HCT116 (cell line): ENCODE measurements around the gene PCYT1B. TPM values are rescaled to one million over a fixed set of nuclear protein-coding genes. Genes with fewer than 3 reads are reported as not detected.

Source experiments
- ATAC-seq: fragments of 200-7000 bp; cut with Tn5 transposase; 2 replicates; pipeline ENCODE4 v1.9.1; 2020; ENCODE audit warnings: mild to moderate bottlenecking, moderate library complexity
- BruUV-seq: library from RNA; stranded (reverse); fragments of 400-500 nt; replicated peaks from 2 replicates; lab custom pipeline; 2021; lab: Mats Ljungman, UMichigan
- CTCF ChIA-PET: fragments of 300-600 bp; sonication (Branson Sonifier 250); formaldehyde crosslinking; loops from one replicate; lab custom pipeline; 2021; ENCODE audit warnings: antibody characterized with exemption; lab: Charles Lee
- POLR2A ChIA-PET: fragments of 300-600, 350-600 bp; sonication (Branson Sonifier 250); formaldehyde crosslinking; loops from one replicate; lab custom pipeline; 2021; ENCODE audit warnings: antibody characterized with exemption; lab: Charles Lee
- RAD21 ChIA-PET, 2 experiments: fragments of 300-600 bp; sonication (Branson Sonifier 250); formaldehyde crosslinking; loops; one replicate each; lab custom pipeline; 2023; ENCODE audit warnings: low total read pairs in 2 of 2; ENCODE audit not compliant: uncharacterized antibody in 2 of 2, unreplicated experiment in 2 of 2, low non-redundant PET in 1 of 2; lab: Charles Lee
- DNase-seq: peaks from one replicate; pipeline ENCODE4 v3.0.0-alpha.2; 2010; ENCODE audit warnings: low read depth, low spot score
- H2AFZ ChIP-seq: fragments of 200-600 bp; shearing (Covaris generic), sonication (generic); 2 replicates; pipeline ENCODE4 v1.6.1; 2017; ENCODE audit warnings: low read depth, mixed run types, mixed read lengths, antibody characterized with exemption, low read length; ENCODE audit not compliant: poor library complexity, severe bottlenecking
- H3K27ac ChIP-seq: 2 replicates; pipeline ENCODE4 v1.5.1; 2012; ENCODE audit warnings: low read depth, low read length
- H3K27me3 ChIP-seq: fragments of 200-600 bp; sonication (generic); 2 replicates; pipeline ENCODE4 v1.6.1; 2016; ENCODE audit warnings: mixed run types, low read length, mixed read lengths; ENCODE audit not compliant: insufficient read depth
- H3K36me3 ChIP-seq, 2 experiments: fragments of 200-500 bp in 1 of 2; fragments of 200-600 bp in 1 of 2; sonication (Bioruptor generic) in 1 of 2; sonication (generic) in 1 of 2; 2 replicates each; pipeline versions ENCODE4 v1.5.1 to v1.6.1; 2014 to 2016; ENCODE audit warnings: low read length in 2 of 2, inconsistent platforms in 1 of 2, mixed read lengths in 1 of 2, mixed run types in 1 of 2; ENCODE audit not compliant: insufficient read depth in 2 of 2, control insufficient read depth in 1 of 2
- H3K4me1 ChIP-seq, 2 experiments: fragments of 200-600 bp in 1 of 2; sonication (generic) in 1 of 2; 2 replicates each; pipeline versions ENCODE4 v1.5.1 to v1.6.1; 2012 to 2017; ENCODE audit warnings: low read length in 2 of 2, inconsistent platforms in 1 of 2, mild to moderate bottlenecking in 1 of 2, mixed read lengths in 1 of 2, mixed run types in 1 of 2, moderate library complexity in 1 of 2; ENCODE audit not compliant: insufficient read depth in 2 of 2, control insufficient read depth in 1 of 2
- H3K4me2 ChIP-seq: fragments of 200-600 bp; sonication (generic); 2 replicates; pipeline ENCODE4 v1.6.1; 2017; ENCODE audit warnings: mixed run types, low read length, mixed read lengths
- H3K4me3 ChIP-seq, 2 experiments: fragments of 200-600 bp in 1 of 2; sonication (generic) in 1 of 2; replicated peaks in 1 of 2; 2 replicates each; pipeline ENCODE4 v1.5.1; 2011 to 2016; ENCODE audit warnings: low read length in 2 of 2, control low read depth in 1 of 2, low read depth in 1 of 2, mild to moderate bottlenecking in 1 of 2, mixed read lengths in 1 of 2, mixed run types in 1 of 2
- H3K79me2 ChIP-seq: fragments of 200-600 bp; sonication (generic); 2 replicates; pipeline ENCODE4 v1.6.1; 2017; ENCODE audit warnings: mild to moderate bottlenecking, mixed run types, low read length, moderate library complexity, mixed read lengths; ENCODE audit not compliant: insufficient read depth
- H3K9ac ChIP-seq: fragments of 200-600 bp; sonication (generic); 2 replicates; pipeline ENCODE4 v1.6.1; 2016; ENCODE audit warnings: low read length, mixed read lengths
- H3K9me2 ChIP-seq: fragments of 200-600 bp; sonication (generic), shearing (Covaris generic); 2 replicates; pipeline ENCODE4 v1.6.1; 2017; ENCODE audit warnings: mixed run types, mild to moderate bottlenecking, moderate library complexity; ENCODE audit not compliant: insufficient read depth
- H3K9me3 ChIP-seq, 2 experiments: fragments of 200-500 bp in 1 of 2; fragments of 200-600 bp in 1 of 2; sonication (Bioruptor generic) in 1 of 2; sonication (generic) in 1 of 2; 2 replicates each; pipeline ENCODE4 v1.6.1; 2014 to 2017; ENCODE audit warnings: low read length in 2 of 2, mixed read lengths in 2 of 2, inconsistent platforms in 1 of 2, low read depth in 1 of 2, mild to moderate bottlenecking in 1 of 2, mixed run types in 1 of 2, moderate library complexity in 1 of 2; ENCODE audit not compliant: control insufficient read depth in 1 of 2, insufficient read depth in 1 of 2
- H4K20me1 ChIP-seq: fragments of 200-600 bp; sonication (generic), shearing (Covaris generic); 2 replicates; pipeline ENCODE4 v1.6.1; 2017; ENCODE audit warnings: mixed run types, mild to moderate bottlenecking, moderate library complexity; ENCODE audit not compliant: insufficient read depth
- EGR1 ChIP-seq: IDR thresholded peaks from 2 replicates; pipeline ENCODE4 v1.6.1; 2012; ENCODE audit warnings: low read depth
- ELF1 ChIP-seq: IDR thresholded peaks from 2 replicates; pipeline ENCODE4 v1.6.1; 2012; ENCODE audit warnings: low read depth, borderline replicate concordance
- POLR2A ChIP-seq: IDR thresholded peaks from 2 replicates; pipeline ENCODE4 v1.7.0; 2011; ENCODE audit warnings: borderline replicate concordance; ENCODE audit not compliant: insufficient read depth, insufficient read length; ENCODE audit errors: extremely low read depth
- SIN3A ChIP-seq: IDR thresholded peaks from 2 replicates; pipeline ENCODE4 v1.6.1; 2012; ENCODE audit warnings: low read depth
- SP1 ChIP-seq: IDR thresholded peaks from 2 replicates; pipeline ENCODE4 v1.6.1; 2012; ENCODE audit warnings: low read depth
- intact Hi-C: fragments of 100-400 bp; cut with micrococcal nuclease; formaldehyde crosslinking; loops from 2 replicates; pipeline ENCODE4 v1.10.0; 2022
- total RNA-seq: library from RNA; stranded (reverse); gene quantifications from one replicate; pipeline ENCODE4 v1.2.1, GENCODE V29; 2021; ENCODE audit not compliant: unreplicated experiment
- TF ChIP-seq, protein P1 (sequence below): IDR thresholded peaks from 2 replicates; pipeline ENCODE4 v1.6.1; 2012
- TF ChIP-seq, protein P2 (sequence below), 3 experiments: fragments of 200-600 bp in 1 of 3; sonication (generic) in 1 of 3; IDR thresholded peaks in 2 of 3; conservative IDR thresholded peaks in 1 of 3; 2 replicates each; pipeline ENCODE4 v1.5.1; 2012 to 2017; ENCODE audit warnings: low read depth in 2 of 3, low read length in 2 of 3, antibody characterized with exemption in 1 of 3, borderline replicate concordance in 1 of 3, control low read depth in 1 of 3, mild to moderate bottlenecking in 1 of 3, mixed read lengths in 1 of 3, mixed run types in 1 of 3, moderate library complexity in 1 of 3; ENCODE audit not compliant: insufficient read depth in 1 of 3
- TF ChIP-seq, protein P3 (sequence below): IDR thresholded peaks from 2 replicates; pipeline ENCODE4 v1.6.1; 2012; ENCODE audit warnings: low read depth
- TF ChIP-seq, protein P4 (sequence below): IDR thresholded peaks from 2 replicates; pipeline ENCODE4 v1.6.1; 2012
- TF ChIP-seq, protein P5 (sequence below): IDR thresholded peaks from 2 replicates; pipeline ENCODE4 v1.6.1; 2011; ENCODE audit warnings: mild to moderate bottlenecking, low read length, moderate library complexity; ENCODE audit not compliant: insufficient replicate concordance; ENCODE audit errors: extremely low read depth

PCYT1B gene
- total RNA-seq, 1 experiment from 2014 or later: not detected

DNA sequence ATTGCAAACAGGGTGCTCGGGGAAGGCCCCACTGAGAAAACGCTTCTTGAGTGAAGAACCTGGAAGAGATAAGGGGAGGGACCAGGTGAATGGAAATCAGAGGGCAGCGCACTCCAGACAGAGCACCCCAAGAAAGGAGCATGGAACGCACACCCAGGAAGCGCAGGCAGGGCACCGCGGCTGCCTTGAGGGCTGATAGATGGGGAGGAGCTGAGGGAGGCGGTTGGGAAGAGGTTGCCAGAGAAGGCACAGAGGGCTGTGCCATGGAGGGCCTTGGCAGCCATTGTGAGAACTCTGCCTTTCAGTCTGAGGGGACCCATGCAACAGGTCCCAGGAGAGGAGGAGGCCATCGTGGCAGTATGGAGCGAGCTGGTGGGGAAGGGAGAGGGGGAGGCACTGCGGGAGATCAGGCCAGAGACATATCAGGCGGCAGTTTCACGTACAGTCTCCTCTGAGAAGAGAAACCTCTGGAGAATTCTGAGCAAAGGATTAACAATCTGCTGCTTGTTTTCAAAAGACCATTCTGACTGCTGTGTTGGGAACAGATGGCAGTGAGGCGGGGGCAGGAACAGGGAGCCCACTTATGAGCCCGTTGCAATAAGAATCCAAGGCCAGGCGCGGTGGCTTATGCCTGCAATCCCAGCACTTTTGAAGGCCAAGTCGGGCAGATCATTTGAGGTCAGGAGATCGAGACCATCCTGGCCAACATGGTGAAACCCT, 83.7 kb downstream of the PCYT1B start:
- TF ChIP-seq, protein P1, sequence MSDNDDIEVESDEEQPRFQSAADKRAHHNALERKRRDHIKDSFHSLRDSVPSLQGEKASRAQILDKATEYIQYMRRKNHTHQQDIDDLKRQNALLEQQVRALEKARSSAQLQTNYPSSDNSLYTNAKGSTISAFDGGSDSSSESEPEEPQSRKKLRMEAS: no peak
- TF ChIP-seq ELF1 (no peak), EGR1 (no peak), SP1 (no peak), SIN3A (no peak), POLR2A (no peak)
- TF ChIP-seq, protein P2, sequence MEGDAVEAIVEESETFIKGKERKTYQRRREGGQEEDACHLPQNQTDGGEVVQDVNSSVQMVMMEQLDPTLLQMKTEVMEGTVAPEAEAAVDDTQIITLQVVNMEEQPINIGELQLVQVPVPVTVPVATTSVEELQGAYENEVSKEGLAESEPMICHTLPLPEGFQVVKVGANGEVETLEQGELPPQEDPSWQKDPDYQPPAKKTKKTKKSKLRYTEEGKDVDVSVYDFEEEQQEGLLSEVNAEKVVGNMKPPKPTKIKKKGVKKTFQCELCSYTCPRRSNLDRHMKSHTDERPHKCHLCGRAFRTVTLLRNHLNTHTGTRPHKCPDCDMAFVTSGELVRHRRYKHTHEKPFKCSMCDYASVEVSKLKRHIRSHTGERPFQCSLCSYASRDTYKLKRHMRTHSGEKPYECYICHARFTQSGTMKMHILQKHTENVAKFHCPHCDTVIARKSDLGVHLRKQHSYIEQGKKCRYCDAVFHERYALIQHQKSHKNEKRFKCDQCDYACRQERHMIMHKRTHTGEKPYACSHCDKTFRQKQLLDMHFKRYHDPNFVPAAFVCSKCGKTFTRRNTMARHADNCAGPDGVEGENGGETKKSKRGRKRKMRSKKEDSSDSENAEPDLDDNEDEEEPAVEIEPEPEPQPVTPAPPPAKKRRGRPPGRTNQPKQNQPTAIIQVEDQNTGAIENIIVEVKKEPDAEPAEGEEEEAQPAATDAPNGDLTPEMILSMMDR (IDR thresholded peaks at IDR 0.05 in 2 of 3, conservative IDR thresholded peaks at IDR 0.05 in 1 of 3; ENCODE audit: borderline replicate concordance in 1 of 3, insufficient read depth in 1 of 3, low read depth in 2 of 3, low read length in 2 of 3): no peak
- TF ChIP-seq, protein P3, sequence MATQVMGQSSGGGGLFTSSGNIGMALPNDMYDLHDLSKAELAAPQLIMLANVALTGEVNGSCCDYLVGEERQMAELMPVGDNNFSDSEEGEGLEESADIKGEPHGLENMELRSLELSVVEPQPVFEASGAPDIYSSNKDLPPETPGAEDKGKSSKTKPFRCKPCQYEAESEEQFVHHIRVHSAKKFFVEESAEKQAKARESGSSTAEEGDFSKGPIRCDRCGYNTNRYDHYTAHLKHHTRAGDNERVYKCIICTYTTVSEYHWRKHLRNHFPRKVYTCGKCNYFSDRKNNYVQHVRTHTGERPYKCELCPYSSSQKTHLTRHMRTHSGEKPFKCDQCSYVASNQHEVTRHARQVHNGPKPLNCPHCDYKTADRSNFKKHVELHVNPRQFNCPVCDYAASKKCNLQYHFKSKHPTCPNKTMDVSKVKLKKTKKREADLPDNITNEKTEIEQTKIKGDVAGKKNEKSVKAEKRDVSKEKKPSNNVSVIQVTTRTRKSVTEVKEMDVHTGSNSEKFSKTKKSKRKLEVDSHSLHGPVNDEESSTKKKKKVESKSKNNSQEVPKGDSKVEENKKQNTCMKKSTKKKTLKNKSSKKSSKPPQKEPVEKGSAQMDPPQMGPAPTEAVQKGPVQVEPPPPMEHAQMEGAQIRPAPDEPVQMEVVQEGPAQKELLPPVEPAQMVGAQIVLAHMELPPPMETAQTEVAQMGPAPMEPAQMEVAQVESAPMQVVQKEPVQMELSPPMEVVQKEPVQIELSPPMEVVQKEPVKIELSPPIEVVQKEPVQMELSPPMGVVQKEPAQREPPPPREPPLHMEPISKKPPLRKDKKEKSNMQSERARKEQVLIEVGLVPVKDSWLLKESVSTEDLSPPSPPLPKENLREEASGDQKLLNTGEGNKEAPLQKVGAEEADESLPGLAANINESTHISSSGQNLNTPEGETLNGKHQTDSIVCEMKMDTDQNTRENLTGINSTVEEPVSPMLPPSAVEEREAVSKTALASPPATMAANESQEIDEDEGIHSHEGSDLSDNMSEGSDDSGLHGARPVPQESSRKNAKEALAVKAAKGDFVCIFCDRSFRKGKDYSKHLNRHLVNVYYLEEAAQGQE: no peak
- TF ChIP-seq, protein P4, sequence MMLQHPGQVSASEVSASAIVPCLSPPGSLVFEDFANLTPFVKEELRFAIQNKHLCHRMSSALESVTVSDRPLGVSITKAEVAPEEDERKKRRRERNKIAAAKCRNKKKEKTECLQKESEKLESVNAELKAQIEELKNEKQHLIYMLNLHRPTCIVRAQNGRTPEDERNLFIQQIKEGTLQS: no peak
- TF ChIP-seq, protein P5, sequence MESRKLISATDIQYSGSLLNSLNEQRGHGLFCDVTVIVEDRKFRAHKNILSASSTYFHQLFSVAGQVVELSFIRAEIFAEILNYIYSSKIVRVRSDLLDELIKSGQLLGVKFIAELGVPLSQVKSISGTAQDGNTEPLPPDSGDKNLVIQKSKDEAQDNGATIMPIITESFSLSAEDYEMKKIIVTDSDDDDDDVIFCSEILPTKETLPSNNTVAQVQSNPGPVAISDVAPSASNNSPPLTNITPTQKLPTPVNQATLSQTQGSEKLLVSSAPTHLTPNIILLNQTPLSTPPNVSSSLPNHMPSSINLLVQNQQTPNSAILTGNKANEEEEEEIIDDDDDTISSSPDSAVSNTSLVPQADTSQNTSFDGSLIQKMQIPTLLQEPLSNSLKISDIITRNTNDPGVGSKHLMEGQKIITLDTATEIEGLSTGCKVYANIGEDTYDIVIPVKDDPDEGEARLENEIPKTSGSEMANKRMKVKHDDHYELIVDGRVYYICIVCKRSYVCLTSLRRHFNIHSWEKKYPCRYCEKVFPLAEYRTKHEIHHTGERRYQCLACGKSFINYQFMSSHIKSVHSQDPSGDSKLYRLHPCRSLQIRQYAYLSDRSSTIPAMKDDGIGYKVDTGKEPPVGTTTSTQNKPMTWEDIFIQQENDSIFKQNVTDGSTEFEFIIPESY: no peak
- no peak overlapping the region for H2AFZ ChIP-seq
- H3K79me2 ChIP-seq: no peaks in the 10 kb centered on the region
- H3K4me1 ChIP-seq: no peaks in the 10 kb centered on the region
- no peak overlapping the region for H3K27ac ChIP-seq
- H4K20me1 ChIP-seq: no peaks in the 10 kb centered on the region
- ChIA-PET RAD21 (no interaction called here), CTCF (no interaction called here), POLR2A (no interaction called here)
- H3K36me3 ChIP-seq: no peaks in the 10 kb centered on the region
- H3K9ac ChIP-seq: no peak overlapping the region
- no TSS peak for BruUV-seq
- no peak overlapping the region for H3K4me2 ChIP-seq
- intact Hi-C loops: no loop called here
- H3K4me3 ChIP-seq: no peak overlapping the region
- DNase-seq: no peak
- no peaks in the 10 kb centered on the region; the same call in 1 of the 2 replicates for H3K27me3 ChIP-seq
- H3K9me2 ChIP-seq: no peaks in the 10 kb centered on the region
- ATAC-seq: no peak
- no peaks in the 10 kb centered on the region for H3K9me3 ChIP-seq
